GM12873 (cell line): ENCODE measurements around the gene ATL1.

Source experiments
- CTCF ChIP-seq: IDR thresholded peaks from 2 replicates; pipeline ENCODE4 v1.5.1; 2012; ENCODE audit warnings: low read depth, mild to moderate bottlenecking, moderate library complexity, low read length, control low read depth; ENCODE audit not compliant: insufficient read depth; ENCODE audit errors: missing control alignments

Gene ATL1

GRCh38 chr14:50524060-50524459, 35.9 kb upstream of the ATL1 start:
- no peak for TF ChIP-seq CTCF

GRCh38 chr14:50524731-50525515, 35.0 kb upstream of the ATL1 start:
- no peak for TF ChIP-seq CTCF

GRCh38 chr14:50528000-50528399, 31.9 kb upstream of the ATL1 start:
- TF ChIP-seq CTCF: no peak

GRCh38 chr14:50529288-50530179, 30.4 kb upstream of the ATL1 start:
- TF ChIP-seq CTCF: no peak

- TF ChIP-seq CTCF: no peak
These were observed 29.6 kb upstream of the ATL1 start for GRCh38 chr14:50530358-50530757.

GRCh38 chr14:50530794-50531365, 29.1 kb upstream of the ATL1 start:
- no peak for TF ChIP-seq CTCF
